ENCODE results near the gene ARNT2.

The ARNT2 gene

DNA sequence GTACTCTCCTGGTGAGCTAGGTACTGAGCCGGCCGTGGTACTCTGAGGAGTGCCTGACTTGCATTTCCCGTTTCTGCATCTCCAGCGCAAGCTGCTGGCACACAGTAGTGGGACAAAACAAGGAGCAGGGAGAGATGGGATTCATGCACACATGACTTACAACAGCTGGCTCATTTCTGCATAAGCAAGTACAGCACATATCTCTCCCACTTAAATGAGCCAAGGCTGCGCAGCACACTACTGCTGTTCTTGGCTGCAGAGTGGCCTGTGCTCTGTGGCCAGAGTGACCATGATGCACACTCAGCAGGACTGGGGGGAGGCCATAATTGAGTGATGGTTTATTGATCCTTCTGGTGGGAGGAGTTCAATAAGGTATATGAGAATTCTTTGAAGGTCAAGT lies 231.8 kb downstream of the ARNT2 start:
- TF ChIP-seq POLR2A (IDR thresholded peaks at IDR 0.05; ENCODE audit: extremely low read depth, insufficient read length) (no peak), MYC (IDR thresholded peaks at IDR 0.05; ENCODE audit: low read depth, low read length) (no peak)
- TF ChIP-seq, protein P1, sequence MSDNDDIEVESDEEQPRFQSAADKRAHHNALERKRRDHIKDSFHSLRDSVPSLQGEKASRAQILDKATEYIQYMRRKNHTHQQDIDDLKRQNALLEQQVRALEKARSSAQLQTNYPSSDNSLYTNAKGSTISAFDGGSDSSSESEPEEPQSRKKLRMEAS (IDR thresholded peaks at IDR 0.05; ENCODE audit: low read depth, low read length) = no peak
- DNase-seq (ENCODE audit: low read depth) = no peak
- H3K4me3 ChIP-seq (ENCODE audit: low read depth, low read length) = no peak overlapping the region

- TF ChIP-seq, protein P1 (IDR thresholded peaks at IDR 0.05; ENCODE audit: low read depth, low read length) = no peak
- TF ChIP-seq MYC (IDR thresholded peaks at IDR 0.05; ENCODE audit: low read depth, low read length) = no peak
- TF ChIP-seq POLR2A (IDR thresholded peaks at IDR 0.05; ENCODE audit: extremely low read depth, insufficient read length) = no peak
- TF ChIP-seq CTCF (IDR thresholded peaks at IDR 0.05; ENCODE audit: low read depth, low read length) = no peak
These were observed 232.5 kb downstream of the ARNT2 start for GRCh38 chr15:80636675-80637074.

GRCh38 chr15:80637747-80638146 lies 233.6 kb downstream of the ARNT2 start:
- TF ChIP-seq CTCF (IDR thresholded peaks at IDR 0.05; ENCODE audit: low read depth, low read length) = no peak
- no peak for TF ChIP-seq POLR2A (IDR thresholded peaks at IDR 0.05; ENCODE audit: extremely low read depth, insufficient read length)
- TF ChIP-seq, protein P1 (IDR thresholded peaks at IDR 0.05; ENCODE audit: low read depth, low read length) = no peak
- no peak overlapping the region for H3K4me3 ChIP-seq (ENCODE audit: low read depth, low read length)
- no peak for DNase-seq (ENCODE audit: low read depth)

More at GRCh38 chr15:80636675-80637074, 232.5 kb downstream of the ARNT2 start:
- no peak for DNase-seq (ENCODE audit: low read depth)
- no peak overlapping the region for H3K4me3 ChIP-seq (ENCODE audit: low read depth, low read length)

DNA sequence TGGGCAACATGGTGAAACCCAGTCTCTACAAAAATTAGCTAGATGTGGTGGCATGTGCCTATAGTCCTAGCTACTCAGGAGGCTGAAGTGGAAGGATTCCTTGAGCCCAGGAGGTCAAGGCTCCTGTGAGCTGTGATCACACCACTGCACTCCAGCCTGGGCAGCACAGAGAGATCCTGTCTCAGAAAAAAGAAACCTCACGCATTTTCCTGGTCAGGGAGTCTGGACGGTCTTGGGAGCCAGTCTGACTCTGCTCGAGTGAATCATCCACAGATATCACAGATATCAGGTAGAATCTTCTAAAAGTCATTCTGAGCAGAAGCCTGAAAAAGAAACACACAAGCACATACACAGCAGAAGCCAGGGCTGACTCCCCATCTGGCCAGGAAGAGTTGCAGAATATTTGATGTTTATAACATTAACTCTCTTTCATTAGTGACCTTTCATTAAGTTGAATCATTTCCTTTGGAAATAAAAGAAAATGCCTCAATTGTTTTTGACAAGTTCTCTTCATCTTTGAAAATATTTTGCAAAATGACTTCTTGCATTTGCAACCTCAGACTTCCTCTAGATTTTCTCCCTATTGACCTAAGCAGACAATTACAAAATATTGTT lies 234.5 kb downstream of the ARNT2 start:
- no peak for DNase-seq (ENCODE audit: low read depth)
- H3K4me3 ChIP-seq (ENCODE audit: low read depth, low read length) = no peak overlapping the region
- TF ChIP-seq, protein P1 (IDR thresholded peaks at IDR 0.05; ENCODE audit: low read depth, low read length) = no peak
- TF ChIP-seq POLR2A (IDR thresholded peaks at IDR 0.05; ENCODE audit: extremely low read depth, insufficient read length) (no peak), CTCF (IDR thresholded peaks at IDR 0.05; ENCODE audit: low read depth, low read length) (no peak), MYC (IDR thresholded peaks at IDR 0.05; ENCODE audit: low read depth, low read length) (no peak)

GRCh38 chr15:80639168-80639555 lies 235.0 kb downstream of the ARNT2 start:
- no peak overlapping the region for H3K4me3 ChIP-seq (ENCODE audit: low read depth, low read length)
- TF ChIP-seq MYC (IDR thresholded peaks at IDR 0.05; ENCODE audit: low read depth, low read length) (no peak), POLR2A (IDR thresholded peaks at IDR 0.05; ENCODE audit: extremely low read depth, insufficient read length) (no peak), CTCF (IDR thresholded peaks at IDR 0.05; ENCODE audit: low read depth, low read length) (no peak)
- TF ChIP-seq, protein P1 (IDR thresholded peaks at IDR 0.05; ENCODE audit: low read depth, low read length) = no peak
- DNase-seq (ENCODE audit: low read depth) = no peak

- no peak overlapping the region for H3K4me3 ChIP-seq (ENCODE audit: low read depth, low read length)
- TF ChIP-seq CTCF (IDR thresholded peaks at IDR 0.05; ENCODE audit: low read depth, low read length) (no peak), POLR2A (IDR thresholded peaks at IDR 0.05; ENCODE audit: extremely low read depth, insufficient read length) (no peak), MYC (IDR thresholded peaks at IDR 0.05; ENCODE audit: low read depth, low read length) (no peak)
- TF ChIP-seq, protein P1 (IDR thresholded peaks at IDR 0.05; ENCODE audit: low read depth, low read length) = no peak
- DNase-seq (ENCODE audit: low read depth) = no peak
These were observed 236.4 kb downstream of the ARNT2 start for GRCh38 chr15:80640531-80641121.

All from NB4 (cell line).